ENCODE data around the gene PLA2G4D.

DNA sequence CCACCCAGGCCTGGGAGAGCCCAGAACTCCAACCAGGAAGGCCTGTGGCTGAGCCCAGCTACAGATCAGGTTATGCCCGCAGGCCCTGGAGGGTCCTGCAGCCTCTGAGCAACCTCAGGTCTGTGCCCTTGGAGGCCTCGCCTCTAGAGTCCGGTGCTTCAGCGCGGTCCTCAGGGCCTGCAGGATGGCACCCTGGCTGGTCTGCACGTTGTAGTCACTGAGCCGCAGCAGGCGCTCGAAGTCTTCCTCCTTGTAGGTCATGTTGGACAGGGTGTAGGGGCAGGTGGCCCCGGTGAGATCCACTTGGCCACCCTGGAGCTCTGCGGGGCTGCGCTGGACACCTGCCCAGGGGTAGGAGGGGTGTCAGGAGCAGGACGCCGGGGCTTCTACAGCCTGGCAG lies 25.8 kb downstream of the PLA2G4D start:
- TF ChIP-seq, protein P1, sequence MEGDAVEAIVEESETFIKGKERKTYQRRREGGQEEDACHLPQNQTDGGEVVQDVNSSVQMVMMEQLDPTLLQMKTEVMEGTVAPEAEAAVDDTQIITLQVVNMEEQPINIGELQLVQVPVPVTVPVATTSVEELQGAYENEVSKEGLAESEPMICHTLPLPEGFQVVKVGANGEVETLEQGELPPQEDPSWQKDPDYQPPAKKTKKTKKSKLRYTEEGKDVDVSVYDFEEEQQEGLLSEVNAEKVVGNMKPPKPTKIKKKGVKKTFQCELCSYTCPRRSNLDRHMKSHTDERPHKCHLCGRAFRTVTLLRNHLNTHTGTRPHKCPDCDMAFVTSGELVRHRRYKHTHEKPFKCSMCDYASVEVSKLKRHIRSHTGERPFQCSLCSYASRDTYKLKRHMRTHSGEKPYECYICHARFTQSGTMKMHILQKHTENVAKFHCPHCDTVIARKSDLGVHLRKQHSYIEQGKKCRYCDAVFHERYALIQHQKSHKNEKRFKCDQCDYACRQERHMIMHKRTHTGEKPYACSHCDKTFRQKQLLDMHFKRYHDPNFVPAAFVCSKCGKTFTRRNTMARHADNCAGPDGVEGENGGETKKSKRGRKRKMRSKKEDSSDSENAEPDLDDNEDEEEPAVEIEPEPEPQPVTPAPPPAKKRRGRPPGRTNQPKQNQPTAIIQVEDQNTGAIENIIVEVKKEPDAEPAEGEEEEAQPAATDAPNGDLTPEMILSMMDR (IDR thresholded peaks at IDR 0.05; ENCODE audit: extremely low read depth in 1 of 2, insufficient read depth in 1 of 2, low read depth in 1 of 2, low read length in 2 of 2) = no peak
- TF ChIP-seq, protein P2, sequence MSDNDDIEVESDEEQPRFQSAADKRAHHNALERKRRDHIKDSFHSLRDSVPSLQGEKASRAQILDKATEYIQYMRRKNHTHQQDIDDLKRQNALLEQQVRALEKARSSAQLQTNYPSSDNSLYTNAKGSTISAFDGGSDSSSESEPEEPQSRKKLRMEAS (IDR thresholded peaks at IDR 0.05; ENCODE audit: insufficient read depth, insufficient read length) = no peak
- TF ChIP-seq POLR2A (IDR thresholded peaks at IDR 0.05; ENCODE audit: low read depth, low read length) (no peak), EZH2 (IDR thresholded peaks at IDR 0.05; ENCODE audit: borderline replicate concordance, low read depth, low read length, severe bottlenecking) (no peak), POLR2AphosphoS5 (IDR thresholded peaks at IDR 0.05; ENCODE audit: insufficient read depth, low read depth, low read length) (no peak), JUN (IDR thresholded peaks at IDR 0.05; ENCODE audit: borderline replicate concordance, insufficient read depth, insufficient read length, low read depth) (no peak), MYC (IDR thresholded peaks at IDR 0.05; ENCODE audit: low read depth, low read length) (no peak), GATA2 (IDR thresholded peaks at IDR 0.05; ENCODE audit: insufficient read depth, insufficient read length, low read depth, low read length) (no peak)
